Activated CD4-positive, alpha-beta T cell treated with anti-CD3 and anti-CD28 coated beads, Interleukin-2, amount 10 ng/mL, durations not matched to agents 24 days and 14 days (primary cell): ENCODE data around the gene CDK12. TPM values are rescaled to one million over a fixed set of nuclear protein-coding genes. Genes with fewer than 3 reads are reported as not detected.
"Not testable (repeated sequence)": the region's sequence is repeated elsewhere in the genome, so short reads cannot be mapped to it uniquely, and the experiment has no call there.

Experiments
- DNase-seq: peaks from one replicate; pipeline ENCODE4 v3.0.0; 2022
- H3K27ac Mint-ChIP-seq: one replicate; pipeline ENCODE4 v1.8.0; 2022; ENCODE audit warnings: mild to moderate bottlenecking, mixed read lengths
- H3K27me3 Mint-ChIP-seq: one replicate; pipeline ENCODE4 v1.8.0; 2022; ENCODE audit warnings: mixed read lengths
- H3K36me3 Mint-ChIP-seq: one replicate; pipeline ENCODE4 v1.8.0; 2022; ENCODE audit warnings: low read depth, mild to moderate bottlenecking, mixed read lengths
- H3K4me1 Mint-ChIP-seq: one replicate; pipeline ENCODE4 v1.8.0; 2021; ENCODE audit warnings: mixed read lengths
- H3K4me3 Mint-ChIP-seq: one replicate; pipeline ENCODE4 v1.8.0; 2022; ENCODE audit warnings: mild to moderate bottlenecking, moderate library complexity, mixed read lengths
- H3K9me3 Mint-ChIP-seq: one replicate; pipeline ENCODE4 v1.8.0; 2021; ENCODE audit warnings: mixed read lengths
- intact Hi-C: fragments of 100-400 bp; cut with micrococcal nuclease; formaldehyde crosslinking; loops from one replicate; pipeline ENCODE4 v1.15.1; 2023
- total RNA-seq: library from RNA; stranded (reverse); gene quantifications from 2 replicates; pipeline ENCODE4 v1.2.3, GENCODE V29; 2022

Gene CDK12
- total RNA-seq, 1 donor from 2014 or later, result 89.1 TPM

DNA sequence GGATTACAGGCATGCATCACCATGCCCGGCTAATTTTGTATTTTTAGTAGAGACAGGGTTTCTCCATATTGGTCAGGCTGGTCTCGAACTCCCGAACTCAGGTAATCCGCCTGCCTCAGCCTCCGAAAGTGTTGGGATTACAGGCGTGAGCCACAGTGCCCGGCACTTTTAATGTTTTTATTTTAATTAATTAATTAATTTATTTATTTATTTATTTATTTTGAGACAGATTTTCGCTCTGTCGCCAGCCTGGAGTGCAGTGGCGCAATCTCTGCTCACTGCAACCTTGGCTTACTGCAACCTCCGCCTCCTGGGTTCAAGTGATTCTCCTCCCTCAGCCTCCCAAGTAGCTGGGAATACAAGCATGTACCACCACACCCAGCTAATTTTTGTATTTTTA, 7.3 kb downstream of the CDK12 start:
- peaks cover 44% of the 10 kb centered on the region for H3K36me3 Mint-ChIP-seq

DNA sequence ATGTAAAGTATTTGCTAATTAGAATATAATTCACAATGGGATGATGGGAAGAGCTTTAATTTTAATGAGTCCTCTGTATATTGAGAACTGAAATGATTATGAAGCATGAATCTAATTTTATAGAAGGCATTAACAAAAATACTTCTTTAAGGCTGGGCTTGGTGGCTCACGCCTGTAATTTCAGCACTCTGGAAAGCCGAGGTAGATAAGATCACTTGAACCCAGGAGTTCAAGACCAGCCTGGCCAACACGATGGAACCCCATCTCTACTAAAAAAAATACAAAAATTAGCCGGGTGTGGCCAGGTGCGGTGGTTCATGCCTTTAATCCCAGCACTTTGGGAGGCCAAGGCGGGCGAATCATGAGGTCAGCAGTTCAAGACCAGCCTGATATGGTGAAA, 12.0 kb downstream of the CDK12 start:
- Mint-ChIP-seq H3K9me3 (no peaks in the 10 kb centered on the region), H3K27ac (no peak overlapping the region), H3K36me3 (peaks cover 40% of the 10 kb centered on the region), H3K4me1 (peaks cover 4% of the 10 kb centered on the region), H3K27me3 (no peaks in the 10 kb centered on the region), H3K4me3 (no peak overlapping the region)
- intact Hi-C loops, result no loop called here
- DNase-seq, result no peak

More for the DNA sequence above, 7.3 kb downstream of the CDK12 start:
- H3K27me3 Mint-ChIP-seq, H3K27ac Mint-ChIP-seq, H3K4me3 Mint-ChIP-seq, intact Hi-C loops, H3K9me3 Mint-ChIP-seq, DNase-seq: not testable (repeated sequence)
- peaks cover 30% of the 10 kb centered on the region for H3K4me1 Mint-ChIP-seq

DNA sequence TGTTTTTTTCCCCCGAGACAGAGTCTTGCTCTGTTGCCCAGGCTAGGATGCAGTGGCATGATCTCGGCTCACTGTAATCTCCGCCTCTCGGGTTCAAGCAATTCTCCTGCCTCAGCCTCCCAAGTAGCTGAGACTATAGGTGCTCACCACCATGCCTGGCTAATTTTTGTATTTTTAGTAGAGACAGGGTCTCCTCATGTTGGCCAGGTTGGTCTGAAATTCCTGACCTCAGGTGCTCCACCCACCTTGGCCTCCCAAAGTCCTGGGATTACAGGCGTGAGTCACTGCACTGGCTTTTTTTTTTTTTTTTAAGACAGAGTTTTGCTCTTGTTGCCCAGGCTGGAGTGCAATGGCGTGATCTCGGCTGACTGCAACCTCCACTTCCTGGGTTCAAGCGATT, 18.3 kb downstream of the CDK12 start:
- H3K27me3 Mint-ChIP-seq, H3K27ac Mint-ChIP-seq, H3K9me3 Mint-ChIP-seq, intact Hi-C loops, H3K4me3 Mint-ChIP-seq, DNase-seq, H3K4me1 Mint-ChIP-seq: not testable (repeated sequence)
- H3K36me3 Mint-ChIP-seq, result peaks cover 28% of the 10 kb centered on the region

DNA sequence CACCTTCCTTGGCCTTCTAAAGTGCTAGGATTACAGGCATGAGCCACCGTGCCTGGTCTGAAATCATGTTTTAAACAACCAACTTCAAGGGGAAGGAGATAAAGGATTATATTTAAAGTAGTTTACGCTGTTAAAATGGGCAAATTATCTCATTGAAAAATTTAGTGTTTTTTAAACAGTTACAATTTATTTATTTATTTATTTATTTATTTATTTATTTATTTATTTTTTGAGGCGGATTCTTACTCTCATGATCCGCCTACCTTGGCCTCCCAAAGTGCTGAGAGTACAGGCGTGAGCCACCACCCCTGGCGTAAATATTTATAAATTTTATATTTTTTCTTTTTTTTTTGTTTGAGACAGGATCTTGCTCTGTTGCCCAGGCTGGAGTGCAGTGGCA, 22.2 kb downstream of the CDK12 start:
- peaks cover 22% of the 10 kb centered on the region for H3K36me3 Mint-ChIP-seq
- H3K4me3 Mint-ChIP-seq, result no peak overlapping the region
- peaks cover 6% of the 10 kb centered on the region for H3K4me1 Mint-ChIP-seq
- H3K27ac Mint-ChIP-seq, result no peak overlapping the region
- H3K9me3 Mint-ChIP-seq, result no peaks in the 10 kb centered on the region
- no peak for DNase-seq
- H3K27me3 Mint-ChIP-seq, result no peaks in the 10 kb centered on the region
- intact Hi-C loops, result no loop called here

DNA sequence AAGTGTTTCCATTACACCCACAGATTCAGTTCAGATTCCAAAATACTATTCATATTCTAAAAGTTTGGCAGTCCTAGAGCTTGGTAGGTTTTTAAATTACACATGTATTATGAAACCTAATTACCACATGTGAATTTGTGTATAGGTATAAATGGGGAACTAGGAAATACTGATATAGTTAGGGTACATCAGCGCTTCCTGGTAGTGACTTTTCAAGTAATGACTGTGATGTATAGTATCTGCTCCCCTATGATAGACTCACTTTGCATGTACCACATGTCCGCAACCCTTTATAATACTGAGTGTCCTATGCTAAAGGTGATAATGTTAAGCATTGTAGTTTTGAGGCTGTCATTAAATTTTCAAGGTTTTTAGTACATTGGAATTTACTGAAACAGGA, 22.9 kb downstream of the CDK12 start:
- Mint-ChIP-seq H3K27me3 (no peaks in the 10 kb centered on the region), H3K4me3 (no peak overlapping the region), H3K4me1 (peaks cover 6% of the 10 kb centered on the region), H3K9me3 (no peaks in the 10 kb centered on the region), H3K27ac (no peak overlapping the region), H3K36me3 (peaks cover 22% of the 10 kb centered on the region)
- no peak for DNase-seq
- intact Hi-C loops, result no loop called here

DNA sequence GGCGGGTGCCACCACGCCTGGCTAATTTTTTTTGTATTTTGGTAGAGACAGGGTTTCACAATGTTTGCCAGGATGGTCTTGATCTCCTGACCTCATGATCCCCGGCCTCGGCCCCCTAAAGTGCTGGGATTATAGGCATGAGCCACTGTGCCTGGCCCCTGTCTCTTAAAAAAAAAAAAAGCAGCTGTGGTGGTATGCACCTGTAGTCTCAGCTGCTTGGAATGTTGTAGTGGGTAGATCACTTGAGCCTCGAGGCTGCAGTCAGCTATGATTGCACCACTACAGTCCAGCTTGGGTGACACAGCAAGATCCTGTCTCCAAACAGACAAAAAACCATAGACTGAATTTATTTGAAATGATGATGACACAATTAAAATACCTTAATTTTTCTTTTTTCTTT, 24.3 kb downstream of the CDK12 start:
- intact Hi-C loops, result no loop called here
- peaks cover 19% of the 10 kb centered on the region for H3K36me3 Mint-ChIP-seq
- no peaks in the 10 kb centered on the region for H3K9me3 Mint-ChIP-seq
- H3K27me3 Mint-ChIP-seq, result no peaks in the 10 kb centered on the region
- H3K4me3 Mint-ChIP-seq, result no peak overlapping the region
- DNase-seq, result no peak
- peaks cover 8% of the 10 kb centered on the region for H3K4me1 Mint-ChIP-seq
- no peak overlapping the region for H3K27ac Mint-ChIP-seq

DNA sequence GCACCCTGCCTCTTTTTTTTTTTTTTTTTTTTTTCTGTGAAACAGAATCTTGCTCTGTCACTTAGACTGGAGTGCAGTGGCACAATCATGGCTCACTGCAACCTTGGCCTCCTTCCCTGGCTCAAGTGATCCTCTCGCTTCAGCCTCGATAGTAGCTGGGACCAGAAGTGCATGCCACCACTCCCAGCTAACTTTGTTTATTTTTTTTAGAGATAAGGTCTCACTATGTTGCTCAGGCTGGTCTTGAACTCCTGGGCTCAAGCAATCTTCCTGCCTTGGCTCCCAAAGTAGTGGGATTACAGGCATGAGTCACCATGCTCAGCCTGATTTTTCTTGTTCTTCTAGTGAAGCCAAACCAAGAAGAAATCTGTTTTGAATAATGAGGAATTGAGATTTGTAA, 25.0 kb downstream of the CDK12 start:
- no peaks in the 10 kb centered on the region for H3K9me3 Mint-ChIP-seq
- H3K4me3 Mint-ChIP-seq, result no peak overlapping the region
- peaks cover 20% of the 10 kb centered on the region for H3K36me3 Mint-ChIP-seq
- H3K27me3 Mint-ChIP-seq, result no peaks in the 10 kb centered on the region
- no peak for DNase-seq
- H3K4me1 Mint-ChIP-seq, result peaks cover 9% of the 10 kb centered on the region
- H3K27ac Mint-ChIP-seq, result no peak overlapping the region
- intact Hi-C loops, result no loop called here

DNA sequence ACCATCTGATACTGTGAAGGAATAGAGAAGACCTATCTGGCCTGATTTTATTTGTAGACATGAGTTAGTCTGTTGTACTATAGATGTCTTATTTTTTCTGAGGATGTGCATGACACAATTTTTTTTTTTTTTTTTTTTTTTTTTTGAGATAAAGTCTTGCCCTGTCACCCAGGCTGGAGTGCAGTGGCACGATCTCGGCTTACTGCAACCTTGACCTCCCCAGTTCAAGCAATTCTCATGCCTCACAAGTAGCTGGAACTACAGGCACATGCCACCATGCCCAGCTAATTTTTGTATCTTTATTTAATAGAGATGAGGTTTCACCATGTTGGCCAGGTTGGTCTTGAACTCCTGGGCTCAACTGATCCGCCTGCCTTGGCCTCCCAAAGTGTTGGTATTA, 26.2 kb downstream of the CDK12 start:
- H3K9me3 Mint-ChIP-seq, H3K4me1 Mint-ChIP-seq, H3K27me3 Mint-ChIP-seq, DNase-seq, intact Hi-C loops, H3K4me3 Mint-ChIP-seq, H3K27ac Mint-ChIP-seq: not testable (repeated sequence)
- H3K36me3 Mint-ChIP-seq, result peaks cover 23% of the 10 kb centered on the region

DNA sequence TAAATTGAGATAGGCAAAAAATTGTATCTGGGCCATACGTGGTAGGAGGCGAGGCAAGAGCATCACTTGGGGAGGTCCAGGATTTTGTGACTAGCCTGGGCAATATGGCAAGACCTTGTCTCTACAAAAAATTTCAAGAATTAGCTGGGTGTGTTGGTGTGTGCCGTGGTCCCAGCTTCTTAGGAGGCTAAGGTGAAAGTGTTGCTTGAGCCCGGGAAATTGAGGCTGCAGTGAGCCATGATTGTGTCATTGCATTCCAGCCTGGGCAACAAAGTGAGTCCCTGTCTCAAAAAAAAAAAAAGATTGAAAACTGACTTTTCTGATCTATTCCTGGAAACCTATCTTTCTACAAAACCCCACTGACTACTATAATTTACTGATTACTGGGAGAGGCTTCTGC, 26.7 kb downstream of the CDK12 start:
- no peak overlapping the region for H3K4me3 Mint-ChIP-seq
- H3K27ac Mint-ChIP-seq, result no peak overlapping the region
- peaks cover 9% of the 10 kb centered on the region for H3K4me1 Mint-ChIP-seq
- intact Hi-C loops, result no loop called here
- no peaks in the 10 kb centered on the region for H3K9me3 Mint-ChIP-seq
- no peaks in the 10 kb centered on the region for H3K27me3 Mint-ChIP-seq
- DNase-seq, result no peak
- peaks cover 28% of the 10 kb centered on the region for H3K36me3 Mint-ChIP-seq

DNA sequence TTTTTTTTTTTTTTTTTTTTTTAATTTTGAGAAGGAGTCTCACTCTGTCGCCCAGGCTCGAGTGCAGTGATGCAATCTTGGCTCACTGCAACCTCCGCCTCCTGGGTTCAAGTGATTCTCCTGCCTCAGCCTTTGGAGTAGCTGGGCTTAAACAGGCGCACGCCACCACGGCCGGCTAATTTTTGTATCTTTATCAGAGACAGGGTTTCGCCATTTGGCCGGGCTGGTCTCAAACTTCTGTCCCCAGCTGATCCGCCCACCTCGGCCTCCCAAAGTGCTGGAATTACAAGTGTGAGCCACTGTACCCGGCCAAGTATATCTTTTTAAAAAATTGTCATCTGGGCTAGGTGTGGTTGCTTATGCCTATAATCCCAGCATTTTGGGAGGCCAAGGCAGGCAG, 35.6 kb downstream of the CDK12 start:
- H3K4me1 Mint-ChIP-seq, H3K27ac Mint-ChIP-seq, H3K9me3 Mint-ChIP-seq, DNase-seq, intact Hi-C loops, H3K4me3 Mint-ChIP-seq, H3K27me3 Mint-ChIP-seq: not testable (repeated sequence)
- peaks cover 43% of the 10 kb centered on the region for H3K36me3 Mint-ChIP-seq

DNA sequence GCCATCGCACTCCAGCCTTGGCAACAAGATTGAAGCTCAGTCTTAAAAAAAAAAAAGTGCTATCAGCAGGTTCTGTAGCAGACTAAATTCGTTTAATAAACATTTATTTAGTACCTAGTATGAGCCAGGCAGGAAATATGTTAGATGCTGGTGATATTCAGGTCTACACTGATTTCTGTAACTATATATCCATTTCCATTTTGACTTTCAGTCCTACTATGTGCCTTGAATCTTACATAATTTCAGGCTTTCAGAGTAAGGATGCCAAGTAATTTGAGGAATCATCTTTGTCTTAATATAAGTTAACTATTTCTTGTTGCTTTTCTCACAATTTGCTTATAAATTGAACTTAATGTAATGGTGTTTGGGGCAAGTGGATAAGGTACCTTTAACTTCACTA, 46.2 kb downstream of the CDK12 start:
- no peak for DNase-seq
- intact Hi-C loops, result no loop called here
- H3K27ac Mint-ChIP-seq, result no peak overlapping the region

DNA sequence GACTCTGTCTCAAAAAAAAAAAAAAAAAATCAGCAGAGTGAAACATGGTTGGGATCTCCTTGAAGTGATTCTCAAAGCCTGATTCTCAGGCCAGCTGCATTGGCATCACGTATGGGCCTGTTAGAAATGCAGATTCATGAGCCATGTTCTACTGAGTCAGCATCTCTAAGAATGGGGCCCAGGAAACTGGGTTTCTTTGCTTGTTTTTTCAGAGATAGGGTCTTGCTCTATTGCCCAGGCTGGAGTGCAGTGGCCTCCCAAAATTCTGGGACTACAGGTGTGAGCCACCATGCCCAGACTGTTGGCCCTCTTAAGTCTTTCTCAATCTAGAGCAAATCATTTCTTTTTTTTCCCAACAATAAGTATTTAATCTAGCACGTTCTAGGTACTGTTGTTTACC, 47.7 kb downstream of the CDK12 start:
- H3K27me3 Mint-ChIP-seq, result no peaks in the 10 kb centered on the region
- no peaks in the 10 kb centered on the region for H3K9me3 Mint-ChIP-seq
- H3K4me3 Mint-ChIP-seq, result no peak overlapping the region
- intact Hi-C loops, result no loop called here
- peaks cover 2% of the 10 kb centered on the region for H3K4me1 Mint-ChIP-seq
- H3K36me3 Mint-ChIP-seq, result peaks cover 62% of the 10 kb centered on the region
- no peak for DNase-seq
- no peak overlapping the region for H3K27ac Mint-ChIP-seq

More for the DNA sequence above, 46.2 kb downstream of the CDK12 start:
- H3K9me3 Mint-ChIP-seq, result no peaks in the 10 kb centered on the region
- H3K27me3 Mint-ChIP-seq, result no peaks in the 10 kb centered on the region
- peaks cover 2% of the 10 kb centered on the region for H3K4me1 Mint-ChIP-seq
- H3K36me3 Mint-ChIP-seq, result peaks cover 67% of the 10 kb centered on the region
- H3K4me3 Mint-ChIP-seq, result no peak overlapping the region

DNA sequence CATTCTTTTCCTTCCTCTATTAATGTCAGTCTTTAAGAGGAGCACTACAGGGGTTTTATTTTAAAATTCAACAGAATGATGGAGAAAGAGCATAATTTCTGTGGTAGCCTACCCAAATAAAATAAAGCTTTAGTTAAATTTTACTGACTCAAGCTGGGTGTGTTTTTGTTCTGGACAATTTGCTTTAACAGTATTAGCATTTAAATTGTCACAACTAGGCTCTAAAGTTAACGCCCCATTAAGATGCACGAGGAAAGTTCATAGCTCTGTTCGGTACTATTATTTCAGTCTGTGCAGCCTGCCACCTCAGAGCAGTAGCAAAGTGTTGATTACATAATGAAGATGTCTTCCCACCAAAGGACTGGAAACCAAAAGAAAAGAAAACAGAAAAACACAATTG, 52.0 kb downstream of the CDK12 start:
- no peak overlapping the region for H3K27ac Mint-ChIP-seq
- H3K36me3 Mint-ChIP-seq, result peaks cover 70% of the 10 kb centered on the region
- no peaks in the 10 kb centered on the region for H3K27me3 Mint-ChIP-seq
- no peaks in the 10 kb centered on the region for H3K4me1 Mint-ChIP-seq
- H3K4me3 Mint-ChIP-seq, result no peak overlapping the region
- intact Hi-C loops, result no loop called here
- no peaks in the 10 kb centered on the region for H3K9me3 Mint-ChIP-seq
- no peak for DNase-seq

DNA sequence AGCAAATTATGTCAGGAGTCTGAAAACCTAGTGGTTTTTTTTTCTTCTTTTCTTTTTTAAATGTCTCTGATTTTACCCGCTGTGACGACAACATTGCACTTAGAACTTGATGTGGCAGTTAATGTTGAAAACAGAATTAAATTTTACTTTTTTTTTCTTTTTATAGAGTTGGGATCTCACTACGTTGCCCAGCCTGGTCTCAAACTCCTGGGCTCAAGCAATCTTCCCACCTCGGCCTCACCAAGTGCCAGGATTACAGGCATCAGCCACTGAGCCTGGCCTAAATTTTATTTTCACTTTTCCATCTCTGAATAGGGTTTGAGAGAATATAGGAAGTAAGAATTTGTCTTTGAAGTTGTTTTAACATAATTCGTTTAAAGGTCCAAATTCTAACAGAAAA, 52.6 kb downstream of the CDK12 start:
- H3K27ac Mint-ChIP-seq, result no peak overlapping the region
- intact Hi-C loops, result no loop called here
- no peaks in the 10 kb centered on the region for H3K4me1 Mint-ChIP-seq
- H3K9me3 Mint-ChIP-seq, result no peaks in the 10 kb centered on the region
- H3K36me3 Mint-ChIP-seq, result peaks cover 69% of the 10 kb centered on the region
- DNase-seq, result no peak
- no peaks in the 10 kb centered on the region for H3K27me3 Mint-ChIP-seq
- no peak overlapping the region for H3K4me3 Mint-ChIP-seq

DNA sequence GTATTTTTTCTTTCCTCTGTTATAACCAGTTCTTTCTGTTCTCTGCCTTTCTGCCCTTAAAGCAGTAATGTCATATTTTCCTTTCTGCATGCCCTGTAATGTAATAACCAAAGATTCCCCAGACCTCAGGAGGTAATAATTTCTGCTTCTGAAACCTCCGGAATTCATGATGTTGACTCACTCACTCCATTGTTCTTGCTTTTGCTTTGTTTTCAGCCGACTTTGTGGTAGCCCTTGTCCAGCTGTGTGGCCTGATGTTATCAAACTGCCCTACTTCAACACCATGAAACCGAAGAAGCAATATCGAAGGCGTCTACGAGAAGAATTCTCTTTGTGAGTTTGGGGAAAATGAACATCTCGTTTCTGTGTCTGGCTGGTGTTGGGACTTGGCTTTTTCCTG, 55.9 kb downstream of the CDK12 start:
- Mint-ChIP-seq H3K4me3 (no peak overlapping the region), H3K9me3 (no peaks in the 10 kb centered on the region), H3K36me3 (peaks cover 58% of the 10 kb centered on the region), H3K27ac (no peak overlapping the region), H3K27me3 (no peaks in the 10 kb centered on the region), H3K4me1 (no peaks in the 10 kb centered on the region)
- DNase-seq, result no peak
- intact Hi-C loops, result no loop called here
